ENCODE results near the gene TCEA2. TPM values are rescaled to one million over a fixed set of nuclear protein-coding genes. Genes with fewer than 3 reads are reported as not detected.

TCEA2 gene
- total and polyA plus RNA-seq, 2 of the 13 experiments (the other 11 are each of a cell fraction or from before 2014, with no cell fraction given), result 28.1 to 33.7 TPM

GRCh38 chr20:64041040-64041780 is 21.8 kb upstream of the TCEA2 start (continued):
- TF ChIP-seq, protein P1, sequence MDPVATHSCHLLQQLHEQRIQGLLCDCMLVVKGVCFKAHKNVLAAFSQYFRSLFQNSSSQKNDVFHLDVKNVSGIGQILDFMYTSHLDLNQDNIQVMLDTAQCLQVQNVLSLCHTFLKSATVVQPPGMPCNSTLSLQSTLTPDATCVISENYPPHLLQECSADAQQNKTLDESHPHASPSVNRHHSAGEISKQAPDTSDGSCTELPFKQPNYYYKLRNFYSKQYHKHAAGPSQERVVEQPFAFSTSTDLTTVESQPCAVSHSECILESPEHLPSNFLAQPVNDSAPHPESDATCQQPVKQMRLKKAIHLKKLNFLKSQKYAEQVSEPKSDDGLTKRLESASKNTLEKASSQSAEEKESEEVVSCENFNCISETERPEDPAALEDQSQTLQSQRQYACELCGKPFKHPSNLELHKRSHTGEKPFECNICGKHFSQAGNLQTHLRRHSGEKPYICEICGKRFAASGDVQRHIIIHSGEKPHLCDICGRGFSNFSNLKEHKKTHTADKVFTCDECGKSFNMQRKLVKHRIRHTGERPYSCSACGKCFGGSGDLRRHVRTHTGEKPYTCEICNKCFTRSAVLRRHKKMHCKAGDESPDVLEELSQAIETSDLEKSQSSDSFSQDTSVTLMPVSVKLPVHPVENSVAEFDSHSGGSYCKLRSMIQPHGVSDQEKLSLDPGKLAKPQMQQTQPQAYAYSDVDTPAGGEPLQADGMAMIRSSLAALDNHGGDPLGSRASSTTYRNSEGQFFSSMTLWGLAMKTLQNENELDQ (CRISPR knock-in tag; IDR thresholded peaks at IDR 0.05; ENCODE audit: borderline replicate concordance), result peak; percentile 42; the same call in 1 of the 2 replicates
- TF ChIP-seq ZNF570 (CRISPR knock-in tag; IDR thresholded peaks at IDR 0.05; ENCODE audit: borderline replicate concordance), result no peak
- no peak for TF ChIP-seq ZNF24 (IDR thresholded peaks at IDR 0.05)
- TF ChIP-seq ZNF773 (CRISPR knock-in tag; IDR thresholded peaks at IDR 0.05; ENCODE audit: borderline replicate concordance), result no peak
- TF ChIP-seq ZNF280B (CRISPR knock-in tag; IDR thresholded peaks at IDR 0.05; ENCODE audit: borderline replicate concordance), result no peak
- no peak for TF ChIP-seq KDM1A (CRISPR knock-in tag; IDR thresholded peaks at IDR 0.05)
- no peak for TF ChIP-seq ZNF30 (CRISPR knock-in tag; IDR thresholded peaks at IDR 0.05)
- no peak for TF ChIP-seq TBX3 (IDR thresholded peaks at IDR 0.05; ENCODE audit: borderline replicate concordance)
- TF ChIP-seq ZBTB20 (CRISPR knock-in tag; IDR thresholded peaks at IDR 0.05; ENCODE audit: borderline replicate concordance, low read depth), result no peak
- TF ChIP-seq ZNF768 (CRISPR knock-in tag; IDR thresholded peaks at IDR 0.05), result peak; percentile 24
- no peak for TF ChIP-seq ZNF644 (CRISPR knock-in tag; IDR thresholded peaks at IDR 0.05; ENCODE audit: low read depth)
- TF ChIP-seq ZFY (CRISPR knock-in tag; IDR thresholded peaks at IDR 0.05), result peak; percentile 69
- TF ChIP-seq ZNF501 (CRISPR knock-in tag; IDR thresholded peaks at IDR 0.05), result 0 out of 2 replicates have a peak, but pooled peaks have one; percentile 74
- TF ChIP-seq, protein P2, sequence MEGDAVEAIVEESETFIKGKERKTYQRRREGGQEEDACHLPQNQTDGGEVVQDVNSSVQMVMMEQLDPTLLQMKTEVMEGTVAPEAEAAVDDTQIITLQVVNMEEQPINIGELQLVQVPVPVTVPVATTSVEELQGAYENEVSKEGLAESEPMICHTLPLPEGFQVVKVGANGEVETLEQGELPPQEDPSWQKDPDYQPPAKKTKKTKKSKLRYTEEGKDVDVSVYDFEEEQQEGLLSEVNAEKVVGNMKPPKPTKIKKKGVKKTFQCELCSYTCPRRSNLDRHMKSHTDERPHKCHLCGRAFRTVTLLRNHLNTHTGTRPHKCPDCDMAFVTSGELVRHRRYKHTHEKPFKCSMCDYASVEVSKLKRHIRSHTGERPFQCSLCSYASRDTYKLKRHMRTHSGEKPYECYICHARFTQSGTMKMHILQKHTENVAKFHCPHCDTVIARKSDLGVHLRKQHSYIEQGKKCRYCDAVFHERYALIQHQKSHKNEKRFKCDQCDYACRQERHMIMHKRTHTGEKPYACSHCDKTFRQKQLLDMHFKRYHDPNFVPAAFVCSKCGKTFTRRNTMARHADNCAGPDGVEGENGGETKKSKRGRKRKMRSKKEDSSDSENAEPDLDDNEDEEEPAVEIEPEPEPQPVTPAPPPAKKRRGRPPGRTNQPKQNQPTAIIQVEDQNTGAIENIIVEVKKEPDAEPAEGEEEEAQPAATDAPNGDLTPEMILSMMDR (CRISPR knock-in tag; IDR thresholded peaks at IDR 0.05), result no peak
- no peak for TF ChIP-seq ZNF282 (IDR thresholded peaks at IDR 0.05; ENCODE audit: partially characterized antibody)
- TF ChIP-seq DBP (CRISPR knock-in tag; IDR thresholded peaks at IDR 0.05; ENCODE audit: not compliant biosample characterization), result no peak
- TF ChIP-seq CBX5 (CRISPR knock-in tag; IDR thresholded peaks at IDR 0.05; ENCODE audit: borderline replicate concordance), result peak; percentile 78
- no peak; the same call in 1 of the 2 replicates for TF ChIP-seq POGZ (CRISPR knock-in tag; IDR thresholded peaks at IDR 0.05)
- TF ChIP-seq CSRNP2 (CRISPR knock-in tag; conservative IDR thresholded peaks at IDR 0.05; ENCODE audit: low read depth), result no peak
- TF ChIP-seq REXO4 (CRISPR knock-in tag; IDR thresholded peaks at IDR 0.05; ENCODE audit: borderline replicate concordance), result no peak
- peak; percentile 19; the same call in 1 of the 2 replicates for TF ChIP-seq SP5 (CRISPR knock-in tag; IDR thresholded peaks at IDR 0.05; ENCODE audit: borderline replicate concordance, low read depth)
